Stimulated activated CD8-positive, alpha-beta memory T cell treated with anti-CD3 and anti-CD28 coated beads, Interleukin-12 subunit alpha, Interleukin-12 subunit beta, amount 100 ng/mL, for 4 hours (primary cell): Measurements from ENCODE around the gene CLRN2.
"Not testable (repeated sequence)": the region's sequence is repeated elsewhere in the genome, so short reads cannot be mapped to it uniquely, and the experiment has no call there.

Experiments
- DNase-seq: peaks from one replicate; pipeline ENCODE4 v3.0.0-alpha.2; 2020; ENCODE audit warnings: low read depth

CLRN2 gene

GRCh38 chr4:17504081-17504480 is 10.9 kb upstream of the CLRN2 start:
- DNase-seq: no peak

- no peak for DNase-seq
Observed at GRCh38 chr4:17510582-17510981, 4.4 kb upstream of the CLRN2 start.

GRCh38 chr4:17511051-17511450 is 3.9 kb upstream of the CLRN2 start:
- no peak for DNase-seq

GRCh38 chr4:17511509-17511949 is 3.4 kb upstream of the CLRN2 start:
- no peak for DNase-seq

- peak; percentile 65 for DNase-seq
Observed at GRCh38 chr4:17511950-17512795, 2.8 kb upstream of the CLRN2 start, which contains the start of gene QDPR. Gene QDPR (minus strand): TSS chr4:17512090. CDS start chr4:17512054, 36 bp downstream.

GRCh38 chr4:17512973-17513665 is 1.8 kb upstream of the CLRN2 start:
- DNase-seq: no peak

- DNase-seq: no peak
Observed at GRCh38 chr4:17515445-17516407, 761 bp downstream of the CLRN2 start.

- no peak for DNase-seq
Observed at GRCh38 chr4:17516980-17517379, 2.0 kb downstream of the CLRN2 start.

- DNase-seq: no peak
Observed at GRCh38 chr4:17517664-17518063, 2.7 kb downstream of the CLRN2 start.

GRCh38 chr4:17521595-17521994 is 6.6 kb downstream of the CLRN2 start:
- no peak for DNase-seq

- DNase-seq: no peak
Observed at GRCh38 chr4:17523662-17524061, 8.7 kb downstream of the CLRN2 start.

- no peak for DNase-seq
Observed at GRCh38 chr4:17526695-17527477, 11.9 kb downstream of the CLRN2 start.

GRCh38 chr4:17528551-17529165 is 13.7 kb downstream of the CLRN2 start:
- DNase-seq: no peak

GRCh38 chr4:17531538-17532285 is 16.7 kb downstream of the CLRN2 start:
- DNase-seq: no peak

- DNase-seq: no peak
Observed at GRCh38 chr4:17534705-17535104, 19.7 kb downstream of the CLRN2 start.

GRCh38 chr4:17535242-17535641 is 20.3 kb downstream of the CLRN2 start:
- DNase-seq: no peak

- no peak for DNase-seq
Observed at GRCh38 chr4:17535906-17536305, 20.9 kb downstream of the CLRN2 start.

GRCh38 chr4:17537060-17537459 is 22.1 kb downstream of the CLRN2 start:
- DNase-seq: not testable (repeated sequence)

GRCh38 chr4:17544205-17544604 is 29.2 kb downstream of the CLRN2 start:
- DNase-seq: no peak

- no peak for DNase-seq
Observed at GRCh38 chr4:17544831-17545234, 29.9 kb downstream of the CLRN2 start.
